Calu3 (cell line): ENCODE data around the gene NR4A3. TPM values are rescaled to one million over a fixed set of nuclear protein-coding genes. Genes with fewer than 3 reads are reported as not detected.

Experiments
- BruUV-seq: library from RNA; stranded (reverse); fragments of 400-500 nt; replicated peaks from 2 replicates; lab custom pipeline; 2021; lab: Mats Ljungman, UMichigan
- CTCF ChIA-PET: fragments of 300-600 bp; sonication (Branson Sonifier 250); formaldehyde crosslinking; loops from one replicate; lab custom pipeline; 2022; ENCODE audit warnings: antibody characterized with exemption; lab: Charles Lee
- DNase-seq: peaks from one replicate; pipeline ENCODE4 v3.0.0; 2022
- H3K27ac Mint-ChIP-seq: one replicate; pipeline ENCODE4 v1.8.0; 2022; ENCODE audit warnings: mixed read lengths; ENCODE audit not compliant: unreplicated experiment
- H3K27me3 Mint-ChIP-seq: one replicate; pipeline ENCODE4 v1.8.0; 2022; ENCODE audit warnings: mixed read lengths; ENCODE audit not compliant: unreplicated experiment
- H3K36me3 Mint-ChIP-seq: one replicate; pipeline ENCODE4 v1.8.0; 2022; ENCODE audit warnings: mild to moderate bottlenecking, moderate library complexity, mixed read lengths; ENCODE audit not compliant: insufficient read depth, unreplicated experiment
- H3K4me1 Mint-ChIP-seq: one replicate; pipeline ENCODE4 v1.8.0; 2022; ENCODE audit warnings: mild to moderate bottlenecking, low read depth, mixed read lengths; ENCODE audit not compliant: unreplicated experiment
- H3K4me3 Mint-ChIP-seq: one replicate; pipeline ENCODE4 v1.8.0; 2022; ENCODE audit warnings: mild to moderate bottlenecking, low read depth, moderate library complexity, mixed read lengths; ENCODE audit not compliant: unreplicated experiment
- H3K9me3 Mint-ChIP-seq: one replicate; pipeline ENCODE4 v1.8.0; 2022; ENCODE audit warnings: low read depth, mixed read lengths; ENCODE audit not compliant: unreplicated experiment
- CTCF ChIP-seq: fragments of 200-600 bp; IDR thresholded peaks from one replicate; pipeline ENCODE4 v1.8.0; 2022; ENCODE audit warnings: antibody characterized with exemption; ENCODE audit not compliant: unreplicated experiment
- intact Hi-C: fragments of 100-400 bp; cut with micrococcal nuclease; formaldehyde crosslinking; loops from one replicate; pipeline ENCODE4 v1.10.0; 2022; ENCODE audit not compliant: unreplicated experiment
- total RNA-seq: library from RNA; stranded (reverse); gene quantifications from 2 replicates; pipeline ENCODE4 v1.2.3, GENCODE V29; 2022

NR4A3 gene
- total RNA-seq, 1 experiment from 2014 or later = 0.21 TPM

DNA sequence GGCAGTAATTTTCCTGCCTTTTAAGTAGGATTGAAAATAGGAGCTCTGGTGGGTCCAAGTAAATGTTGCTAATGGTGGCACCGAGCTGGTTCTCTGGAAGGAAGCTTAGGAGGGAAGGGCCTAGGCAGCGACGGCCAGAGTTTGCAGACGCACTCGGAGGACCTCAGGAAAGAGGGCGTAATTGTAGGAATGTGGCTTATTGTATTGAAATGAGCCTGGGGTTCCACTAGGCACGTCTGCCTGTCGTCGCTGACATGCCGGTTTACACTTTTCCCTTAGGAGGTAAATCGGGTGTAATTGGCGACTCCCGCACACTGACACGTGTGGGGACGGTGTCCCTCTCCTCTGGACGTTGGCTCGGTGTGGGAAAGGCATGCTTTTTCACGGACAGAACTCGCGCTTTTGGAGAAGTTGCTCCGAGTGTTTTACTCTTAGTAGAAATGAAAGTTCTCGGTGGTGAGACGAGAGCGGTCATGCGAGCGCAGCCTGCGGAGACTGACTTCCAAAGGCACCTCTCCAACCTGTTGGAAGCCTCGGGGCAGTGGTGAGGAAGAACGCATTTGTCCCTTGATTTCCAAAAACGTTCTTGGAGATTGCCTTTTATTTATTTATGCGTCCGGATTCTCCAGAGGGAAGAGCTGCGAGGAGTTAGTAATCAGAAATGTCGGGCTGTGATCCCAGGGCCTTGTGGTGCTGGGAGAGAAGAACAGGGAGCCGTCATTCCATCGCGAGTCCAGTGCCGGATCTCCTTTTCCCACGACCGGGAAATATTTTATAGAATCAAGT lies 1.3 kb downstream of the NR4A3 start:
- Mint-ChIP-seq H3K9me3 (no peaks in the 10 kb centered on the region), H3K27ac (peak overlapping the region; percentile 4), H3K4me1 (peaks cover 9% of the 10 kb centered on the region), H3K36me3 (peaks cover 59% of the 10 kb centered on the region), H3K4me3 (peak overlapping the region; percentile 90), H3K27me3 (peaks cover 61% of the 10 kb centered on the region)
- TF ChIP-seq CTCF = no peak
- CTCF ChIA-PET = no interaction called here
- no peak for DNase-seq
- BruUV-seq = TSS peak; percentile 60
- intact Hi-C loops = loop anchor here (5.0 kb wide), 1 partner anchor 189 kb away; no protein-coding TSS in a partner anchor

- H3K36me3 Mint-ChIP-seq = peaks cover 54% of the 10 kb centered on the region
- BruUV-seq = no TSS peak
- TF ChIP-seq CTCF = no peak
- peaks cover under 1% of the 10 kb centered on the region for H3K4me1 Mint-ChIP-seq
- CTCF ChIA-PET = interaction anchor here (0.9 kb wide), 1 partner anchor 19 kb away, joined by 8 read pairs; no protein-coding TSS in a partner anchor
- intact Hi-C loops = loop anchor here (1.0 to 5.0 kb wide), 2 partner anchors 82 to 188 kb away; partner anchors contain the start of gene STX17
- H3K27ac Mint-ChIP-seq = no peak overlapping the region
- no peaks in the 10 kb centered on the region for H3K9me3 Mint-ChIP-seq
- DNase-seq = no peak
- H3K4me3 Mint-ChIP-seq = peak overlapping the region; percentile 90
- H3K27me3 Mint-ChIP-seq = peaks cover 69% of the 10 kb centered on the region
Observed at GRCh38 chr9:99823681-99824377, 2.1 kb downstream of the NR4A3 start.

DNA sequence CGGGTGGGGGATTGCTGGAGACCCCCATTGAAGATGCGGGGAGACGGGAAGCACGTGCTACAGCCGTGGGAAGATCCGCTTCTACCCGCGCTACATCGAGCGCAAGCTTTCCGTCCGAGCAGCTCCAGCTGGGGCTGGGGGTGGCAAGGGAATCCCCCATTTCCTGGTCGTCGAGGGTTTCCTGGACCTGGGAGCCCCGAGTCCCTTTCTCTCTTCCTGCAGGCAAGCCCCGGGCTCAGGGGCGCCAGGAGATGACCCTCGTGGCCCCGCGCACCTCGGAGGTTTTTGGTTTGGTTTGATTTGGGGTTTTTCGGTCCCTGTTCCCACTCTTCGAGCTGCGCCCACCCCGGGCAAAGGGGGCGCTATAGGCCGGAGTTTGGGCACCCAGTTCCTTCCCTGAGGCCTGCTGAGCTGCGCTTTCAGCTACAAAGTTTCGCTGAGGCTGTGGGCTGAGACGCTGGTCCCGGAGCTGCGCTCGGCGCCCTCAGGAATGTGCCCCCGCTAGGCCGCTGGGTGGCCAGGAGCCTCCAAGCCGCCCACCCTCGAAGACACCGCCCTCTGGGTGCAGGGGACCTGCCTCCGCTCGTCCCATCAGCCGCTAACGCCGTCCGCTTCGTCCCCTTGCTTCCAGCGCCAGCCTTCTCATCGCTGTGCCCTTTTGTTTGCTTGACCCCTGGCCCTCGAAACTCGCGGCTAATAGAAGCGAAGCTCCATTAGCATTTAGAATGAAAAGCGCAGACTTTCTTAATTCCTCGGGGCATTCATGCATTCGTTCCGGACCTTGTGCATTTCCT lies 2.9 kb downstream of the NR4A3 start:
- intact Hi-C loops = loop anchor here (1.0 to 5.0 kb wide), 2 partner anchors 82 to 188 kb away; partner anchors contain the start of gene STX17
- peak; percentile 46 for DNase-seq
- Mint-ChIP-seq H3K36me3 (peaks cover 46% of the 10 kb centered on the region), H3K27me3 (peaks cover 76% of the 10 kb centered on the region), H3K9me3 (no peaks in the 10 kb centered on the region), H3K4me1 (no peaks in the 10 kb centered on the region), H3K27ac (no peak overlapping the region), H3K4me3 (peak overlapping the region; percentile 90)
- BruUV-seq = no TSS peak
- CTCF ChIA-PET = interaction anchor here (0.6 to 0.9 kb wide), 3 partner anchors 18 to 704 kb away, joined by 3 to 8 read pairs (median 3); no protein-coding TSS in a partner anchor
- TF ChIP-seq CTCF = peak; percentile 34
